GM10847 (cell line): ENCODE results near the gene PIGS.

ENCODE experiments used
- POLR2A ChIP-seq: IDR thresholded peaks from 2 replicates; pipeline ENCODE4 v1.6.1; 2011; ENCODE audit not compliant: insufficient read length; ENCODE audit errors: extremely low read depth

PIGS gene

GRCh38 chr17:28527859-28528258, 43.5 kb downstream of the PIGS start:
- TF ChIP-seq POLR2A = no peak

- TF ChIP-seq POLR2A = no peak
Observed at GRCh38 chr17:28527181-28527681, 44.1 kb downstream of the PIGS start.

GRCh38 chr17:28526381-28526780, 44.9 kb downstream of the PIGS start:
- no peak for TF ChIP-seq POLR2A

- no peak for TF ChIP-seq POLR2A
Observed at GRCh38 chr17:28524476-28525424, 46.6 kb downstream of the PIGS start.

- TF ChIP-seq POLR2A = no peak
Observed at GRCh38 chr17:28523876-28524275, 47.4 kb downstream of the PIGS start.

GRCh38 chr17:28523186-28523585, 48.1 kb downstream of the PIGS start:
- TF ChIP-seq POLR2A = no peak

GRCh38 chr17:28521311-28522085, 49.8 kb downstream of the PIGS start:
- no peak for TF ChIP-seq POLR2A

GRCh38 chr17:28520687-28521086, 50.6 kb downstream of the PIGS start:
- TF ChIP-seq POLR2A = no peak

- TF ChIP-seq POLR2A = no peak
Observed at GRCh38 chr17:28519236-28519635, 52.1 kb downstream of the PIGS start.

GRCh38 chr17:28518578-28518977, 52.7 kb downstream of the PIGS start:
- TF ChIP-seq POLR2A = no peak

- TF ChIP-seq POLR2A = no peak
Observed at GRCh38 chr17:28518132-28518531, 53.2 kb downstream of the PIGS start.

- no peak for TF ChIP-seq POLR2A
Observed at GRCh38 chr17:28515518-28515917, 55.8 kb downstream of the PIGS start.

GRCh38 chr17:28514561-28515002, 56.7 kb downstream of the PIGS start:
- no peak for TF ChIP-seq POLR2A

- TF ChIP-seq POLR2A = no peak
Observed at GRCh38 chr17:28513476-28513875, 57.8 kb downstream of the PIGS start.

GRCh38 chr17:28511858-28512461, 59.4 kb downstream of the PIGS start:
- no peak for TF ChIP-seq POLR2A
